Left lung (tissue), 10 donors: ENCODE data around the gene CDH4. TPM values are rescaled to one million over a fixed set of nuclear protein-coding genes. Genes with fewer than 3 reads are reported as not detected.

Source experiments
- ATAC-seq: fragments of 200-7000 bp; cut with Tn5 transposase; one replicate; pipeline ENCODE4 v1.9.1; 2020; ENCODE audit warnings: moderate library complexity
- DNase-seq, 4 donors: peaks; one replicate each; pipeline ENCODE4 v3.0.0-alpha.2; 2013 to 2020
- H3K27ac ChIP-seq, 2 donors: fragments of 200-600 bp; sonication (generic) in 1 of 2; one replicate each; pipeline versions ENCODE4 v1.5.0 to v1.8.0; 2020 to 2021
- H3K27me3 ChIP-seq, 2 donors: fragments of 200-600 bp; sonication (generic) in 1 of 2; one replicate each; pipeline versions ENCODE4 v1.5.0 to v1.8.0; 2020 to 2021
- H3K36me3 ChIP-seq, 2 donors: fragments of 200-600 bp; sonication (generic) in 1 of 2; one replicate each; pipeline versions ENCODE4 v1.5.0 to v1.8.0; 2020 to 2021
- H3K4me1 ChIP-seq, 2 donors: fragments of 200-600 bp; one replicate each; pipeline ENCODE4 v1.8.0; 2021
- H3K4me3 ChIP-seq, 2 donors: fragments of 200-600 bp; sonication (generic) in 1 of 2; one replicate each; pipeline versions ENCODE4 v1.5.0 to v1.8.0; 2020 to 2021; ENCODE audit warnings: mild to moderate bottlenecking in 1 of 2
- H3K9me3 ChIP-seq, 2 donors: fragments of 200-600 bp; sonication (generic) in 1 of 2; one replicate each; pipeline versions ENCODE4 v1.5.0 to v1.8.0; 2020 to 2021
- CTCF ChIP-seq, 2 donors: fragments of 200-600 bp; sonication (generic) in 1 of 2; IDR thresholded peaks; one replicate each; pipeline versions ENCODE4 v1.5.0 to v1.8.0; 2021; ENCODE audit warnings: antibody characterized with exemption in 2 of 2
- intact Hi-C, 2 donors: fragments of 100-400 bp; cut with DNase I; formaldehyde crosslinking; loops; one replicate each; pipeline versions ENCODE4 v1.11.2 to v1.14.2; 2022
- polyA plus RNA-seq, 6 donors: library from polyadenylated mRNA; unstranded; fragments of 120-200 nt; gene quantifications; one replicate each; pipeline ENCODE4 v1.2.1, GENCODE V29; 2013; ENCODE audit not compliant: insufficient read length in 6 of 6
- total RNA-seq, 2 donors: library from RNA; stranded (reverse); fragmentation: NEBNext Ultra II Directional; extraction: Animal tissue kit (Norgen Biotek cat#: 25700); gene quantifications; one replicate each; pipeline ENCODE4 v1.2.1, GENCODE V29; 2021
- donor health status: DM: no; HTN: yes; CAD: no.
- donor health status: DM: no; HTN: no; CAD: no.

CDH4 gene
- total and polyA plus RNA-seq, 8 donors, result 0.24 to 10.8 (median 5.1) TPM

- DNase-seq (no peak), ATAC-seq (no peak)
- intact Hi-C loops, result no loop called here
- H3K36me3 ChIP-seq, result no peaks in the 10 kb centered on the region
- TF ChIP-seq CTCF (IDR thresholded peaks at IDR 0.05), result no peak
- H3K27ac ChIP-seq, result no peak overlapping the region
- no peaks in the 10 kb centered on the region for H3K4me1 ChIP-seq
- H3K4me3 ChIP-seq, result no peak overlapping the region
- H3K9me3 ChIP-seq, result no peaks in the 10 kb centered on the region
- peaks cover 0 to 24% of the 10 kb centered on the region in 2 donors for H3K27me3 ChIP-seq
Observed at GRCh38 chr20:61341605-61342004, 89.5 kb downstream of the CDH4 start.

GRCh38 chr20:61343934-61344333 lies 91.9 kb downstream of the CDH4 start:
- no peak for DNase-seq
- Histone ChIP-seq H3K4me3 (no peak overlapping the region), H3K27ac (no peak overlapping the region), H3K36me3 (no peaks in the 10 kb centered on the region), H3K27me3 (peaks cover 0 to 27% of the 10 kb centered on the region in 2 donors), H3K9me3 (no peaks in the 10 kb centered on the region), H3K4me1 (no peaks in the 10 kb centered on the region)
- ATAC-seq, result no peak
- no peak for TF ChIP-seq CTCF (IDR thresholded peaks at IDR 0.05)
- intact Hi-C loops, result no loop called here

- H3K9me3 ChIP-seq, result no peaks in the 10 kb centered on the region
- no peak overlapping the region for H3K4me3 ChIP-seq
- no peak for TF ChIP-seq CTCF (IDR thresholded peaks at IDR 0.05)
- no peaks in the 10 kb centered on the region for H3K36me3 ChIP-seq
- DNase-seq (no peak), ATAC-seq (no peak)
- intact Hi-C loops, result no loop called here
- peaks cover 0 to 32% of the 10 kb centered on the region in 2 donors for H3K27me3 ChIP-seq
- H3K4me1 ChIP-seq, result no peaks in the 10 kb centered on the region
- no peak overlapping the region for H3K27ac ChIP-seq
Observed at GRCh38 chr20:61345656-61346055, 93.6 kb downstream of the CDH4 start.

- ATAC-seq (no peak), DNase-seq (no peak)
- intact Hi-C loops, result no loop called here
- no peak overlapping the region for H3K27ac ChIP-seq
- no peak for TF ChIP-seq CTCF (IDR thresholded peaks at IDR 0.05)
- no peaks in the 10 kb centered on the region for H3K4me1 ChIP-seq
- H3K4me3 ChIP-seq, result no peak overlapping the region
- H3K9me3 ChIP-seq, result no peaks in the 10 kb centered on the region
- no peaks in the 10 kb centered on the region for H3K36me3 ChIP-seq
- peaks cover 0 to 45% of the 10 kb centered on the region in 2 donors for H3K27me3 ChIP-seq
Observed at GRCh38 chr20:61346996-61347395, 94.9 kb downstream of the CDH4 start.

GRCh38 chr20:61347443-61347842 lies 95.4 kb downstream of the CDH4 start:
- peaks cover 0 to 50% of the 10 kb centered on the region in 2 donors for H3K27me3 ChIP-seq
- no peak overlapping the region for H3K4me3 ChIP-seq
- no peak for ATAC-seq
- intact Hi-C loops, result no loop called here
- H3K36me3 ChIP-seq, result no peaks in the 10 kb centered on the region
- H3K4me1 ChIP-seq, result no peaks in the 10 kb centered on the region
- no peak overlapping the region for H3K27ac ChIP-seq
- DNase-seq, result no peak
- no peaks in the 10 kb centered on the region for H3K9me3 ChIP-seq
- no peak for TF ChIP-seq CTCF (IDR thresholded peaks at IDR 0.05)
